Natural killer cell (primary cell): Measurements from ENCODE around the gene C16orf78. TPM values are rescaled to one million over a fixed set of nuclear protein-coding genes. Genes with fewer than 3 reads are reported as not detected.

Experiments used
- ATAC-seq, 3 donors: fragments of 150-1000 bp in 2 of 3; fragments of 200-7000 bp in 1 of 3; cut with Tn5 transposase; 1 replicate in 1 of 3; 2 replicates in 2 of 3; pipeline ENCODE4 v1.10.0; 2021; ENCODE audit warnings: mild to moderate bottlenecking in 2 of 3, moderate library complexity in 2 of 3
- DNase-seq, 2 donors: peaks; one replicate each; pipeline versions ENCODE4 v3.0.0 to v3.0.0-alpha.2; 2013 to 2021; ENCODE audit warnings: mixed read lengths in 1 of 2
- H3K27ac ChIP-seq: one replicate; pipeline ENCODE4 v1.5.1; 2013; ENCODE audit warnings: mild to moderate bottlenecking, low read length
- H3K27me3 ChIP-seq: one replicate; pipeline ENCODE4 v1.6.1; 2013; ENCODE audit warnings: low read length; ENCODE audit not compliant: control insufficient read depth, insufficient read depth
- H3K36me3 ChIP-seq: one replicate; pipeline ENCODE4 v1.6.1; 2013; ENCODE audit warnings: low read length; ENCODE audit not compliant: control insufficient read depth, insufficient read depth
- H3K4me1 ChIP-seq: one replicate; pipeline ENCODE4 v1.6.1; 2013; ENCODE audit warnings: low read length; ENCODE audit not compliant: control insufficient read depth, insufficient read depth
- H3K4me3 ChIP-seq: one replicate; pipeline ENCODE4 v1.5.1; 2013; ENCODE audit warnings: low read length
- H3K9me3 ChIP-seq: one replicate; pipeline ENCODE4 v1.6.1; 2013; ENCODE audit warnings: low read length; ENCODE audit not compliant: control insufficient read depth, insufficient read depth
- H3K27ac Mint-ChIP-seq, 2 donors: one replicate each; pipeline ENCODE4 v1.8.0; 2022; ENCODE audit warnings: mild to moderate bottlenecking in 2 of 2, mixed read lengths in 2 of 2, moderate library complexity in 1 of 2
- H3K27me3 Mint-ChIP-seq, 2 donors: one replicate each; pipeline ENCODE4 v1.8.0; 2022; ENCODE audit warnings: low read depth in 2 of 2, mixed read lengths in 2 of 2
- H3K36me3 Mint-ChIP-seq: one replicate; pipeline ENCODE4 v1.8.0; 2022; ENCODE audit warnings: mixed read lengths
- H3K4me1 Mint-ChIP-seq, 2 donors: one replicate each; pipeline ENCODE4 v1.8.0; 2022; ENCODE audit warnings: mixed read lengths in 2 of 2
- H3K4me3 Mint-ChIP-seq: one replicate; pipeline ENCODE4 v1.8.0; 2022; ENCODE audit warnings: mild to moderate bottlenecking, moderate library complexity, mixed read lengths
- H3K9me3 Mint-ChIP-seq, 2 donors: one replicate each; pipeline ENCODE4 v1.8.0; 2022; ENCODE audit warnings: mixed read lengths in 2 of 2
- WGBS: methylation state at CpG from one replicate; pipeline ENCODE4 v1.1.7; 2013; ENCODE audit warnings: missing lambda C conversion rate; ENCODE audit not compliant: insufficient coverage; 5-methylcytosine and 5-hydroxymethylcytosine counted together
- intact Hi-C: fragments of 100-400 bp; cut with micrococcal nuclease; formaldehyde crosslinking; loops from one replicate; pipeline ENCODE4 v1.14.2; 2022
- total RNA-seq, 4 donors: library from RNA; stranded (reverse); fragments of 120-200 nt in 1 of 4; gene quantifications; one replicate each; pipeline versions ENCODE4 v1.2.3 to v1.2.4, GENCODE V29; 2013 to 2022
- TF ChIP-seq, protein P1 (sequence below): fragments of 200-600 bp; IDR thresholded peaks from one replicate; pipeline ENCODE4 v1.8.0; 2022; ENCODE audit warnings: antibody characterized with exemption

Gene C16orf78
- total RNA-seq, 3 donors from 2014 or later (not counting 1 experiment from before 2014, with no cell fraction given) = not detected

DNA sequence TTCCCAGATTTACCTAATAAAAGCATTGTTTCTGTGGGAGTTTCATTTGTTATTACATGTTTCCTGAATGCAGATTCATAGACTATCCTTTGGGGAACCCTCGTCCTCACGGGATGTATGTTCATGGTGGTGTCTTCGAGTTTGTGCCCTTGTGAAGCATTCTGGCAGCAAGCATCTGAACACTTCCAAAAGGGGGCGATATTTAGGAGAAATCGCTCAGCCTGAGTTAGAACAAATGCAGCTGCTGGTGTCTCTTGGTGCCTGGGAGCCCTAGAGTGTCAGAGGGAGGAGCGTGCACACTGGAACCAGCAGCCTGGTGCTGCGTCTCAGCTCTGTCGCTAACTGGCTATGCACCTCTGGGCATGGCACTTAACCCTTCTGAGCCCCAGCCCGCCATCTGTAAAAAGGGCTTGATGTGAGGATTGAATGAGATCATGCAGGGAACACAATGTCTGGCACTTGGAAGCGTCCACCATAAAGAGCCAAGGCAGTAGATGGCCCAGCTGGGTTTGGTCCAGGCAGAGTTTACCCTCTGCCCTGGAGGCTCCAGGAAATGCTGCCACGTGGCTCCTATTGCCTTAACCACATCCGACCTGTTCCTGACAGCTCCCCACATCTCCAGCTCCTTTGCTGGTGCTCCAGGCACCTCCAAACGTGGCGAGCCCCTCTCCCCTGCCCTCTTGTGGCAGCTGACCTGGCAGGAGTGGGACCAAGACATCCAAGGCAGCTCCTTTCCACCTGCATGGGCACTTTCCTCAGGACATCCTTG lies 25.0 kb upstream of the C16orf78 start:
- H3K4me3 ChIP-seq = no peak overlapping the region
- Mint-ChIP-seq H3K4me1 (peaks cover 0 to 6% of the 10 kb centered on the region in 2 donors), H3K27me3 (peaks cover 0 to 3% of the 10 kb centered on the region in 2 donors), H3K9me3 (no peaks in the 10 kb centered on the region), H3K4me3 (no peak overlapping the region), H3K27ac (no peak overlapping the region), H3K36me3 (no peaks in the 10 kb centered on the region)
- no peaks in the 10 kb centered on the region for H3K36me3 ChIP-seq
- H3K27me3 ChIP-seq = no peaks in the 10 kb centered on the region
- intact Hi-C loops = no loop called here
- 44% methylated on average over 14 of the region's 14 CpGs for WGBS
- H3K27ac ChIP-seq = no peak overlapping the region
- no peak for DNase-seq
- no peak for ATAC-seq
- TF ChIP-seq, protein P1, sequence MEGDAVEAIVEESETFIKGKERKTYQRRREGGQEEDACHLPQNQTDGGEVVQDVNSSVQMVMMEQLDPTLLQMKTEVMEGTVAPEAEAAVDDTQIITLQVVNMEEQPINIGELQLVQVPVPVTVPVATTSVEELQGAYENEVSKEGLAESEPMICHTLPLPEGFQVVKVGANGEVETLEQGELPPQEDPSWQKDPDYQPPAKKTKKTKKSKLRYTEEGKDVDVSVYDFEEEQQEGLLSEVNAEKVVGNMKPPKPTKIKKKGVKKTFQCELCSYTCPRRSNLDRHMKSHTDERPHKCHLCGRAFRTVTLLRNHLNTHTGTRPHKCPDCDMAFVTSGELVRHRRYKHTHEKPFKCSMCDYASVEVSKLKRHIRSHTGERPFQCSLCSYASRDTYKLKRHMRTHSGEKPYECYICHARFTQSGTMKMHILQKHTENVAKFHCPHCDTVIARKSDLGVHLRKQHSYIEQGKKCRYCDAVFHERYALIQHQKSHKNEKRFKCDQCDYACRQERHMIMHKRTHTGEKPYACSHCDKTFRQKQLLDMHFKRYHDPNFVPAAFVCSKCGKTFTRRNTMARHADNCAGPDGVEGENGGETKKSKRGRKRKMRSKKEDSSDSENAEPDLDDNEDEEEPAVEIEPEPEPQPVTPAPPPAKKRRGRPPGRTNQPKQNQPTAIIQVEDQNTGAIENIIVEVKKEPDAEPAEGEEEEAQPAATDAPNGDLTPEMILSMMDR = no peak
- H3K9me3 ChIP-seq = no peaks in the 10 kb centered on the region
- H3K4me1 ChIP-seq = no peaks in the 10 kb centered on the region

GRCh38 chr16:49349446-49350168 lies 24.0 kb upstream of the C16orf78 start:
- H3K27me3 ChIP-seq = no peaks in the 10 kb centered on the region
- H3K27ac Mint-ChIP-seq = no peak overlapping the region
- ATAC-seq (no peak), DNase-seq (no peak)
- H3K4me3 Mint-ChIP-seq = no peak overlapping the region
- H3K27ac ChIP-seq = no peak overlapping the region
- no peaks in the 10 kb centered on the region for H3K4me1 ChIP-seq
- intact Hi-C loops = no loop called here
- peaks cover 0 to 6% of the 10 kb centered on the region in 2 donors for H3K4me1 Mint-ChIP-seq
- TF ChIP-seq, protein P1 = no peak
- no peaks in the 10 kb centered on the region for H3K9me3 Mint-ChIP-seq
- H3K9me3 ChIP-seq = no peaks in the 10 kb centered on the region
- H3K36me3 Mint-ChIP-seq = no peaks in the 10 kb centered on the region
- no peaks in the 10 kb centered on the region for H3K36me3 ChIP-seq
- 75% methylated on average over 20 of the region's 20 CpGs for WGBS
- peaks cover 0 to 3% of the 10 kb centered on the region in 2 donors for H3K27me3 Mint-ChIP-seq
- H3K4me3 ChIP-seq = no peak overlapping the region

- 40% methylated on average over 25 of the region's 25 CpGs for WGBS
- H3K4me1 Mint-ChIP-seq = peaks cover 0 to 6% of the 10 kb centered on the region in 2 donors
- DNase-seq (peak; percentile 21 to 49), ATAC-seq (peak in 2 of 3 donors; percentile 51 to 60)
- H3K4me3 Mint-ChIP-seq = no peak overlapping the region
- no peaks in the 10 kb centered on the region for H3K9me3 Mint-ChIP-seq
- Histone ChIP-seq H3K36me3 (no peaks in the 10 kb centered on the region), H3K4me3 (no peak overlapping the region), H3K27ac (no peak overlapping the region), H3K4me1 (no peaks in the 10 kb centered on the region), H3K27me3 (no peaks in the 10 kb centered on the region), H3K9me3 (no peaks in the 10 kb centered on the region)
- TF ChIP-seq, protein P1 = peak; percentile 48
- no peaks in the 10 kb centered on the region for H3K36me3 Mint-ChIP-seq
- peaks cover 0 to 3% of the 10 kb centered on the region in 2 donors for H3K27me3 Mint-ChIP-seq
- intact Hi-C loops = no loop called here
- H3K27ac Mint-ChIP-seq = no peak overlapping the region
These were observed 23.1 kb upstream of the C16orf78 start for GRCh38 chr16:49350265-49351095.
